Activated CD8-positive, alpha-beta memory T cell treated with anti-CD3 and anti-CD28 coated beads, Interleukin-2, amount 50 U/mL, for 48 hours (primary cell): ENCODE measurements around the gene POU2AF1.
"Not testable (repeated sequence)": the region's sequence is repeated elsewhere in the genome, so short reads cannot be mapped to it uniquely, and the experiment has no call there.

Experiments used
- DNase-seq: peaks from one replicate; pipeline ENCODE4 v3.0.0-alpha.2; 2020

Gene POU2AF1

GRCh38 chr11:111408789-111409727, 30.0 kb upstream of the POU2AF1 start:
- DNase-seq = no peak

GRCh38 chr11:111407652-111408051, 28.6 kb upstream of the POU2AF1 start:
- DNase-seq = no peak

GRCh38 chr11:111406589-111406988, 27.5 kb upstream of the POU2AF1 start:
- no peak for DNase-seq

GRCh38 chr11:111406091-111406490, 27.0 kb upstream of the POU2AF1 start:
- DNase-seq = no peak

GRCh38 chr11:111405551-111405950, 26.5 kb upstream of the POU2AF1 start:
- no peak for DNase-seq

- no peak for DNase-seq
Observed at GRCh38 chr11:111403051-111403726, 24.1 kb upstream of the POU2AF1 start.

GRCh38 chr11:111402411-111402810, 23.3 kb upstream of the POU2AF1 start:
- no peak for DNase-seq

- DNase-seq = not testable (repeated sequence)
Observed at GRCh38 chr11:111401957-111402356, 22.9 kb upstream of the POU2AF1 start.

- no peak for DNase-seq
Observed at GRCh38 chr11:111400595-111400994, 21.5 kb upstream of the POU2AF1 start.

GRCh38 chr11:111399187-111400031, 20.3 kb upstream of the POU2AF1 start:
- DNase-seq = no peak

GRCh38 chr11:111397034-111397433, 18.0 kb upstream of the POU2AF1 start:
- DNase-seq = no peak

GRCh38 chr11:111395749-111396148, 16.7 kb upstream of the POU2AF1 start:
- DNase-seq = no peak

- no peak for DNase-seq
Observed at GRCh38 chr11:111395081-111395480, 16.0 kb upstream of the POU2AF1 start.

GRCh38 chr11:111394147-111394546, 15.1 kb upstream of the POU2AF1 start:
- DNase-seq = not testable (repeated sequence)

- DNase-seq = no peak
Observed at GRCh38 chr11:111393585-111393984, 14.5 kb upstream of the POU2AF1 start.

- no peak for DNase-seq
Observed at GRCh38 chr11:111393096-111393495, 14.0 kb upstream of the POU2AF1 start.

- DNase-seq = no peak
Observed at GRCh38 chr11:111392552-111392951, 13.5 kb upstream of the POU2AF1 start.

- DNase-seq = no peak
Observed at GRCh38 chr11:111391328-111392124, 12.5 kb upstream of the POU2AF1 start.

GRCh38 chr11:111388842-111389241, 9.8 kb upstream of the POU2AF1 start:
- DNase-seq = no peak

- DNase-seq = no peak
Observed at GRCh38 chr11:111388420-111388819, 9.3 kb upstream of the POU2AF1 start.

- no peak for DNase-seq
Observed at GRCh38 chr11:111387363-111387762, 8.3 kb upstream of the POU2AF1 start.

GRCh38 chr11:111386611-111387150, 7.6 kb upstream of the POU2AF1 start:
- no peak for DNase-seq
